T-helper 2 cell (primary cell): Measurements from ENCODE around the gene HDHD2.
"Not testable (repeated sequence)": the region's sequence is repeated elsewhere in the genome, so short reads cannot be mapped to it uniquely, and the experiment has no call there.

Experiments
- DNase-seq, 5 experiments: peaks; one replicate each; pipeline versions ENCODE4 v3.0.0 to v3.0.0-alpha.2; 2012 to 2022
- total RNA-seq, 2 donors: gene quantifications; one replicate each; lab custom pipeline; 2026; lab: John Stamatoyannopoulos, UW

The HDHD2 gene
- 3.4 to 7.6 reads per million in 2 donors for total RNA-seq

- DNase-seq = peak; percentile 44 to 82 (median 68)
Observed at GRCh38 chr18:47150029-47150823, at the start of gene HDHD2. TSS of gene HDHD2 (minus strand) at chr18:47150500. CDS start at chr18:47136439, 14,061 bp downstream.

GRCh38 chr18:47195961-47196360 lies 45.7 kb upstream of the HDHD2 start:
- DNase-seq = not testable (repeated sequence)

GRCh38 chr18:47191961-47192360 lies 41.7 kb upstream of the HDHD2 start:
- DNase-seq = no peak

- no peak for DNase-seq
Observed at GRCh38 chr18:47187721-47188120, 37.4 kb upstream of the HDHD2 start.

- peak in 1 of 5 experiments; percentile 68 for DNase-seq
Observed at GRCh38 chr18:47184419-47185050, 34.2 kb upstream of the HDHD2 start.

- not testable (repeated sequence) for DNase-seq
Observed at GRCh38 chr18:47182156-47182555, 31.9 kb upstream of the HDHD2 start.

- DNase-seq = no peak
Observed at GRCh38 chr18:47180765-47181164, 30.5 kb upstream of the HDHD2 start.

GRCh38 chr18:47179520-47179919 lies 29.2 kb upstream of the HDHD2 start:
- DNase-seq = no peak

GRCh38 chr18:47175898-47176575 lies 25.7 kb upstream of the HDHD2 start, which contains the start of gene IER3IP1:
TSS of gene IER3IP1 (minus strand) at chr18:47176364. CDS start at chr18:47176277, 87 bp downstream.
- DNase-seq = peak; percentile 65 to 90 (median 79)

- peak in 1 of 5 experiments; percentile 21 for DNase-seq
Observed at GRCh38 chr18:47175283-47175897, 25.1 kb upstream of the HDHD2 start.

- no peak for DNase-seq
Observed at GRCh38 chr18:47174545-47175116, 24.3 kb upstream of the HDHD2 start.

GRCh38 chr18:47172476-47172875 lies 22.2 kb upstream of the HDHD2 start:
- DNase-seq = no peak

- DNase-seq = peak in 1 of 5 experiments; percentile 51
Observed at GRCh38 chr18:47168913-47169312, 18.6 kb upstream of the HDHD2 start.

- DNase-seq = no peak
Observed at GRCh38 chr18:47168509-47168908, 18.2 kb upstream of the HDHD2 start.

- no peak for DNase-seq
Observed at GRCh38 chr18:47166294-47166693, 16.0 kb upstream of the HDHD2 start.

GRCh38 chr18:47163241-47163640 lies 12.9 kb upstream of the HDHD2 start:
- peak in 1 of 5 experiments; percentile 10 for DNase-seq

GRCh38 chr18:47160256-47160655 lies 10.0 kb upstream of the HDHD2 start:
- no peak for DNase-seq

GRCh38 chr18:47158404-47158803 lies 8.1 kb upstream of the HDHD2 start:
- not testable (repeated sequence) for DNase-seq

- DNase-seq = no peak
Observed at GRCh38 chr18:47151439-47151838, 1.1 kb upstream of the HDHD2 start.

GRCh38 chr18:47150824-47151366 lies 595 bp upstream of the HDHD2 start:
- DNase-seq = no peak

GRCh38 chr18:47149457-47150028 lies 757 bp downstream of the HDHD2 start:
- DNase-seq = no peak

- no peak for DNase-seq
Observed at GRCh38 chr18:47146206-47146605, 4.1 kb downstream of the HDHD2 start.
